Measurements from ENCODE around the gene TMTC1.
"Not testable (repeated sequence)": the region's sequence is repeated elsewhere in the genome, so short reads cannot be mapped to it uniquely, and the experiment has no call there.

TMTC1 gene

GRCh38 chr12:29783773-29784666 is at the start of gene TMTC1:
TMTC1 (minus strand) TSS chr12:29783942; CDS start chr12:29783751, 191 bp downstream.
- peak; percentile 11 for DNase-seq

GRCh38 chr12:29831173-29831572 is 47.4 kb upstream of the TMTC1 start:
- no peak for DNase-seq

GRCh38 chr12:29830391-29830790 is 46.6 kb upstream of the TMTC1 start:
- no peak for DNase-seq

- no peak for DNase-seq
These were observed 35.3 kb upstream of the TMTC1 start for GRCh38 chr12:29818916-29819623.

GRCh38 chr12:29816874-29817725 is 33.4 kb upstream of the TMTC1 start:
- DNase-seq, result no peak

- not testable (repeated sequence) for DNase-seq
These were observed 26.0 kb upstream of the TMTC1 start for GRCh38 chr12:29809616-29810361.

- no peak for DNase-seq
These were observed 23.4 kb upstream of the TMTC1 start for GRCh38 chr12:29807129-29807528.

GRCh38 chr12:29804019-29804418 is 20.3 kb upstream of the TMTC1 start:
- no peak for DNase-seq

- no peak for DNase-seq
These were observed 15.8 kb upstream of the TMTC1 start for GRCh38 chr12:29799591-29799990.

GRCh38 chr12:29797565-29798355 is 14.0 kb upstream of the TMTC1 start:
- DNase-seq, result no peak

GRCh38 chr12:29796823-29797263 is 13.1 kb upstream of the TMTC1 start:
- no peak for DNase-seq

GRCh38 chr12:29795715-29796114 is 12.0 kb upstream of the TMTC1 start:
- no peak for DNase-seq

- no peak for DNase-seq
These were observed 11.1 kb upstream of the TMTC1 start for GRCh38 chr12:29794862-29795261.

- no peak for DNase-seq
These were observed 9.1 kb upstream of the TMTC1 start for GRCh38 chr12:29792853-29793252.

- DNase-seq, result no peak
These were observed 8.4 kb upstream of the TMTC1 start for GRCh38 chr12:29792132-29792531.

- peak; percentile 15 for DNase-seq
These were observed 620 bp downstream of the TMTC1 start for GRCh38 chr12:29782871-29783772.

GRCh38 chr12:29782285-29782870 is 1.4 kb downstream of the TMTC1 start:
- peak; percentile 36 for DNase-seq

- no peak for DNase-seq
These were observed 2.0 kb downstream of the TMTC1 start for GRCh38 chr12:29781705-29782266.

- DNase-seq, result no peak
These were observed 2.6 kb downstream of the TMTC1 start for GRCh38 chr12:29781188-29781587.

- DNase-seq, result no peak
These were observed 3.7 kb downstream of the TMTC1 start for GRCh38 chr12:29780084-29780483.

All from activated CD4-positive, alpha-beta T cell treated with anti-CD3 and anti-CD28 coated beads for 48 hours (primary cell).